ENCODE results near the gene HUNK. TPM values are rescaled to one million over a fixed set of nuclear protein-coding genes. Genes with fewer than 3 reads are reported as not detected.

Gene HUNK
- total RNA-seq = under 1 TPM in 3 of 5 experiments, not detected in 2; 0.16 to 0.54 (median 0.30) TPM
- polyA plus RNA-seq = not detected
- 1.1 reads per million for total RNA-seq

DNA sequence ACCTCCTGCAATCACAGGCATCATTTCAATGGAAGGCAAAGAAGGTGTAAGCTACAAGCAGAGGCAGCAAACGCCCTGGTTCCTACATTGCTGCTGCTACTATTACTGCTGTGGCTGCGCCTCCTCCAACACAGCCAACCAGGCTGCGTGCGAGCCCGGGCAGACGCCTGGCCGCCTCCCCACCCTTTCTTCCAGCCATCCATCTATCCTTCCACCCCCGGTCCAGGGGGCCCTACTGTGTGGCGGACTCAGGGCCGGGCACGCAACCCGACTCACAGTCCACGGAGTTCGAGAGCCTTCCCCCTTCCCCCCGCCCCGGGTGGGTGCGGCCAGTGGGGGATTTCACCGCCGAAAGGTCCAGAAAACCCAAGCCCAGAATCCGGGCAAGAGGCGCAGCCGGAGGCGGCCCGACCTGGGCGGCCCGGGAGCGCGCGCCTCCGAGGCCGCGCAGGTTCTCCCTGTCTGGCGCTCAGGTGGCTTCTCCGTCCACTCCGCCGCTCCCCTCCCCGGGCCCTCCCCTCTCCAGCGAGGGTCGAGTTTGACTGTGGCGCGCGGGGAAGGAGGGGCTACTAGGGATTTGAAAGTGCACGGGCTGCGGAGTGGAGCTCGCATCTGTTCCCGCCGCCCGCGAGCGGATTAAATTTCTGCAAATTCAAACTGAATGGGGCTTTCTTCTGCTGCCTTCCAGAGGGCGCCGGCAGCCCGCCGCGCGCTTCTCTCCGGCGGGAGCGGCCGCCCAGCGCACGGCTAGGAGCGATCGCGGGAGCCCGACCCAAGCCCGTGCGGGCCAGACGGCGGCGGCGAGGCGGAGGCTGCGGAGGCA, at the start of gene HUNK:
TSS of gene HUNK (plus strand) at position 569 of the 823 bp plus-strand sequence. CDS start 655 bp downstream, outside the sequence.
- H3K9me3 ChIP-seq (ENCODE audit: control insufficient read depth in 2 of 3, low read length in 3 of 3) = no peaks in the 10 kb centered on the region
- H3K27ac ChIP-seq (ENCODE audit: low read depth, low read length) = no peak within 1 kb of the TSS
- no peak within 1 kb of the TSS for H3K4me3 ChIP-seq (ENCODE audit: low read length)
- H3K27me3 Mint-ChIP-seq = peaks cover 46 to 60% (median 58%) of the 10 kb centered on the region in 5 donors
- no peaks in the 10 kb centered on the region for H3K36me3 ChIP-seq (ENCODE audit: control insufficient read depth in 2 of 3, insufficient read depth in 3 of 3, low read length in 3 of 3)
- DNase-seq (peak in 1 of 9 donors; percentile 28), ATAC-seq (no peak)
- no peaks in the 10 kb centered on the region for H3K36me3 Mint-ChIP-seq
- CTCF ChIA-PET = no interaction called here
- H3K27ac Mint-ChIP-seq = no peak within 1 kb of the TSS
- H3K4me1 ChIP-seq (ENCODE audit: control insufficient read depth in 2 of 2, insufficient read depth in 2 of 2, low read length in 2 of 2) = no peaks in the 10 kb centered on the region
- no peaks in the 10 kb centered on the region for H3K9me3 Mint-ChIP-seq
- POLR2A ChIA-PET = no interaction called here
- intact Hi-C loops (cut with micrococcal nuclease) = loop anchor here in 1 of 2 donors (10.0 kb wide), 1 partner anchor 102 kb away; no protein-coding TSS in a partner anchor
- H3K4me1 Mint-ChIP-seq = peaks cover 5 to 15% (median 11%) of the 10 kb centered on the region in 7 donors
- H3K4me3 Mint-ChIP-seq = peak within 1 kb of the TSS; percentile 59 to 86 (median 72)
- H3K27me3 ChIP-seq (ENCODE audit: control insufficient read depth in 2 of 2, insufficient read depth in 2 of 2, low read length in 2 of 2) = peaks cover 0 to 4% of the 10 kb centered on the region in 2 donors

DNA sequence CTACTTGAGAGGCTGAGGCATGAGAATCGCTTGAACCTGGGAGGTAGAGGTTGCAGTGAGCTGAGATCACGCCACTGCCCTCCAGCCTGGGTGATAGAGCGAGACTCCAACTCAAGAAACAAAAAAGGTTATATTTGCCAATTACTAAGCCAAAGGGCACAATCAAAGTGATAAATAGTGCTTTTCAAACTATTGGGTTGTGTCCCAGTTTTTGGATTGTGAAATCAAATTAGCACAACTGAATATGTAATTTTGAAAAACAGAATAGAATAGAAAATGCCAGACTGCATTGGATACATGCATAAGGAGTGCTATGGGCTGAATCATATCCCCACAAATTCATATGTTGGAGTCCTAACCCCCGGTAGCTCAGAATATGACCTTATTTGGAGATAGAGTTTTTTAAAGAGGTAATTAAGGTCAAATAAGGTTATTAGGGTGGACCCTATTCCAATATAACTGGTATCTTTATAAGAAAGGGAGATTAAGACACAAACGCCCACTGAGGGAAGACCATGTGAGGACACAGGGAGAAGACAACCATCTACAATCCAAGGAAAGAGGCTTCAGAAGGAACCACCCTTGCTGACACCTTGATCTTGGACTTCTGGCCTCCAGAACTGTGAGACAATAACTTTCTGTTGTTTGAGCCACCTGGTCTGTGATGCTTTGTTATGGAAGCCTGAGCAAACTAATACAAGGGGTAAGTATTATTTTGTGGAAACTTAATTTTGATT, 42.9 kb upstream of the HUNK start:
- H3K27me3 Mint-ChIP-seq = peaks cover 0 to 16% (median 6%) of the 10 kb centered on the region in 5 donors
- H3K4me1 Mint-ChIP-seq = no peaks in the 10 kb centered on the region
- H3K36me3 Mint-ChIP-seq = no peaks in the 10 kb centered on the region
- intact Hi-C loops (cut with micrococcal nuclease) = no loop called here
- no peak overlapping the region for H3K27ac ChIP-seq (ENCODE audit: low read depth, low read length)
- DNase-seq (no peak), ATAC-seq (no peak)
- no peaks in the 10 kb centered on the region for H3K36me3 ChIP-seq (ENCODE audit: control insufficient read depth in 2 of 3, insufficient read depth in 3 of 3, low read length in 3 of 3)
- H3K4me1 ChIP-seq (ENCODE audit: control insufficient read depth in 2 of 2, insufficient read depth in 2 of 2, low read length in 2 of 2) = no peaks in the 10 kb centered on the region
- no peak overlapping the region for H3K27ac Mint-ChIP-seq
- H3K9me3 ChIP-seq (ENCODE audit: control insufficient read depth in 2 of 3, low read length in 3 of 3) = no peaks in the 10 kb centered on the region
- peaks cover 0 to 4% (median 0%) of the 10 kb centered on the region in 11 donors for H3K9me3 Mint-ChIP-seq
- ChIA-PET POLR2A (no interaction called here), CTCF (no interaction called here)
- H3K4me3 Mint-ChIP-seq = no peak overlapping the region
- no peak overlapping the region for H3K4me3 ChIP-seq (ENCODE audit: low read length)
- no peaks in the 10 kb centered on the region for H3K27me3 ChIP-seq (ENCODE audit: control insufficient read depth in 2 of 2, insufficient read depth in 2 of 2, low read length in 2 of 2)

DNA sequence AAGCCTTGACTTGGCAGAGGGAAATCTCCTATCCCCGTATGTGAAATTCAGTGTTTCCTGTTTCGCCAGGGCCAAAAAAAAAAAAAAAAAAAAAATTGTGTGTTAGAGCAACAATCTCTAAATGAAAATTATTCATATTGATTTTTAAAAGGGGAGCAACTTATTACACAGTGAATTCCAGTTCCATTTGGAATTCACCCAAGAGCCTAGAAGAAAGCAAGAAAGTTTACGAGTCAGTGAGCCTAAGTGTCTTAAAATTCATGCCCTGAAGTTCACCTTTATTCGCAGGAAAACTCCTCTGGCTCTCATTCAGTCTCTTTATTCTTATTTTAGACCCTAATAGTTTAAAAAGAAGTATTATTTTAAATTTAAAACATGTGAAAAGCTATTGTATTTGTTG, 42.1 kb upstream of the HUNK start:
- no peaks in the 10 kb centered on the region for H3K4me1 Mint-ChIP-seq
- H3K27me3 Mint-ChIP-seq = peaks cover 0 to 17% (median 6%) of the 10 kb centered on the region in 5 donors
- no peak overlapping the region for H3K4me3 Mint-ChIP-seq
- intact Hi-C loops (cut with micrococcal nuclease) = no loop called here
- CTCF ChIA-PET = no interaction called here
- Histone ChIP-seq H3K4me1 (ENCODE audit: control insufficient read depth in 2 of 2, insufficient read depth in 2 of 2, low read length in 2 of 2) (no peaks in the 10 kb centered on the region), H3K4me3 (ENCODE audit: low read length) (no peak overlapping the region), H3K36me3 (ENCODE audit: control insufficient read depth in 2 of 3, insufficient read depth in 3 of 3, low read length in 3 of 3) (no peaks in the 10 kb centered on the region), H3K27ac (ENCODE audit: low read depth, low read length) (no peak overlapping the region), H3K27me3 (ENCODE audit: control insufficient read depth in 2 of 2, insufficient read depth in 2 of 2, low read length in 2 of 2) (no peaks in the 10 kb centered on the region), H3K9me3 (ENCODE audit: control insufficient read depth in 2 of 3, low read length in 3 of 3) (no peaks in the 10 kb centered on the region)
- no peaks in the 10 kb centered on the region for H3K36me3 Mint-ChIP-seq
- no peak for DNase-seq
- H3K9me3 Mint-ChIP-seq = peaks cover 0 to 4% (median 0%) of the 10 kb centered on the region in 11 donors
- ATAC-seq = no peak
- H3K27ac Mint-ChIP-seq = no peak overlapping the region
- POLR2A ChIA-PET = no interaction called here

DNA sequence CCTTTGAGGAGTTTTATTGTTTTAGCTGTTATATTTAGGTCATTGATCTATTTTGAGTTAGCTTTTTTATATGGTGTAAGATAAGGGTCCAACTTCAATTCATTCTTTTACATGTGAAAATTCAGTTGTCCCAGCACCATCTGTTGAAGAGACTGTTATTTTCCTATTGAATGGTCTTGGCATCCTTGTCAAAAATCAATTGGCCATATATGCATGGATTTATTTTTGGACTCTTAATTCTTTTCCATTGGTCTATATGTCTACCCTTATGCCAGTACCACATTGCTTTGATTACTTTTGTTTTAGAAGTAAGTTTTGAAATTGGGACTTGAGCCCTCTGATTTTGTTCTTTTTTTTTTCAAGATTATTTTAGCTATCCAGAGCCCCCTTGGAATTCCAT, 35.8 kb upstream of the HUNK start:
- H3K36me3 Mint-ChIP-seq = no peaks in the 10 kb centered on the region
- H3K4me3 ChIP-seq (ENCODE audit: low read length) = no peak overlapping the region
- CTCF ChIA-PET = no interaction called here
- no peaks in the 10 kb centered on the region for H3K4me1 Mint-ChIP-seq
- H3K27ac Mint-ChIP-seq = no peak overlapping the region
- H3K27me3 Mint-ChIP-seq = peaks cover 6 to 22% (median 16%) of the 10 kb centered on the region in 5 donors
- no peak overlapping the region for H3K27ac ChIP-seq (ENCODE audit: low read depth, low read length)
- H3K9me3 ChIP-seq (ENCODE audit: control insufficient read depth in 2 of 3, low read length in 3 of 3) = no peaks in the 10 kb centered on the region
- peaks cover 0 to 3% (median 0%) of the 10 kb centered on the region in 11 donors for H3K9me3 Mint-ChIP-seq
- H3K4me3 Mint-ChIP-seq = no peak overlapping the region
- POLR2A ChIA-PET = no interaction called here
- H3K36me3 ChIP-seq (ENCODE audit: control insufficient read depth in 2 of 3, insufficient read depth in 3 of 3, low read length in 3 of 3) = no peaks in the 10 kb centered on the region
- no peaks in the 10 kb centered on the region for H3K27me3 ChIP-seq (ENCODE audit: control insufficient read depth in 2 of 2, insufficient read depth in 2 of 2, low read length in 2 of 2)
- DNase-seq = no peak
- no peaks in the 10 kb centered on the region for H3K4me1 ChIP-seq (ENCODE audit: control insufficient read depth in 2 of 2, insufficient read depth in 2 of 2, low read length in 2 of 2)
- ATAC-seq = no peak
- intact Hi-C loops (cut with micrococcal nuclease) = no loop called here

DNA sequence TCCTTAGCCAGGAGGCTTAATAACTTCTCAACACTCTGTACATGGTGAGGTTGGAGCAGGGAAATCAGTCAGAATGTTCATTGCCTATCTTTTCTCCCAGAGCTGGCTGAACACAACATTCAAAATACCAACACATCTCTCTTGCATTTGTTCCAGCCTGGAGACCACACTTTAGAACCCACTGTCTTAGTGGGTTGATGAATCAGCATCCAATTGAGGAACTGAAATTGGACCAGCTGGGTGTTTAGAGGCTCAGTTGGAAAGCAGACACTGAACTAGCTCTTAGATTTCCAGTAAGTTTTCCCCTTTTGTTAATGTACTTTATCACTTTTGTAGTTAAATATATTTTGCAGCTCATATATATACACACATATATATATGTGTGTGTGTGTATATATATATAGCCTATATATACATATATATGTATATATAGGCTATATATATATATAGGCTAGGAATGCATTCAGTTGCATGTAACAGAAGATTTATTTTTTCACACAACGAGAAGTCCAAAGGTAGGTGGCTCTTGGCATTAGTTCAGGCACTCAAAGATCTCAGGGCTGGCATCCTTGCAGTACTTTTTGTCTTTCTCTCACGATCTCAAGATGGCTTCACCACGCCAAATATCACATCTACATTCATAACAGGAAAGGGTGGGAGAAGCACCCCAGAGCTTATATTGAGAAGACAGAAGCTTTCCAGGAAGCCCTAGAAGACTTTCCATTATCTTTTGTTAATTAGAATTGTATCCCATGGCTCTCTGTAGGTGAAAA, 35.0 kb upstream of the HUNK start:
- Histone ChIP-seq H3K36me3 (ENCODE audit: control insufficient read depth in 2 of 3, insufficient read depth in 3 of 3, low read length in 3 of 3) (no peaks in the 10 kb centered on the region), H3K27ac (ENCODE audit: low read depth, low read length) (no peak overlapping the region), H3K4me1 (ENCODE audit: control insufficient read depth in 2 of 2, insufficient read depth in 2 of 2, low read length in 2 of 2) (no peaks in the 10 kb centered on the region), H3K4me3 (ENCODE audit: low read length) (no peak overlapping the region), H3K27me3 (ENCODE audit: control insufficient read depth in 2 of 2, insufficient read depth in 2 of 2, low read length in 2 of 2) (no peaks in the 10 kb centered on the region), H3K9me3 (ENCODE audit: control insufficient read depth in 2 of 3, low read length in 3 of 3) (no peaks in the 10 kb centered on the region)
- Mint-ChIP-seq H3K9me3 (peaks cover 0 to 3% (median 0%) of the 10 kb centered on the region in 11 donors), H3K4me3 (no peak overlapping the region), H3K27ac (no peak overlapping the region), H3K27me3 (peaks cover 6 to 22% (median 16%) of the 10 kb centered on the region in 5 donors), H3K36me3 (no peaks in the 10 kb centered on the region), H3K4me1 (no peaks in the 10 kb centered on the region)
- DNase-seq = no peak
- ATAC-seq = no peak
- intact Hi-C loops (cut with micrococcal nuclease) = no loop called here
- ChIA-PET POLR2A (no interaction called here), CTCF (no interaction called here)

DNA sequence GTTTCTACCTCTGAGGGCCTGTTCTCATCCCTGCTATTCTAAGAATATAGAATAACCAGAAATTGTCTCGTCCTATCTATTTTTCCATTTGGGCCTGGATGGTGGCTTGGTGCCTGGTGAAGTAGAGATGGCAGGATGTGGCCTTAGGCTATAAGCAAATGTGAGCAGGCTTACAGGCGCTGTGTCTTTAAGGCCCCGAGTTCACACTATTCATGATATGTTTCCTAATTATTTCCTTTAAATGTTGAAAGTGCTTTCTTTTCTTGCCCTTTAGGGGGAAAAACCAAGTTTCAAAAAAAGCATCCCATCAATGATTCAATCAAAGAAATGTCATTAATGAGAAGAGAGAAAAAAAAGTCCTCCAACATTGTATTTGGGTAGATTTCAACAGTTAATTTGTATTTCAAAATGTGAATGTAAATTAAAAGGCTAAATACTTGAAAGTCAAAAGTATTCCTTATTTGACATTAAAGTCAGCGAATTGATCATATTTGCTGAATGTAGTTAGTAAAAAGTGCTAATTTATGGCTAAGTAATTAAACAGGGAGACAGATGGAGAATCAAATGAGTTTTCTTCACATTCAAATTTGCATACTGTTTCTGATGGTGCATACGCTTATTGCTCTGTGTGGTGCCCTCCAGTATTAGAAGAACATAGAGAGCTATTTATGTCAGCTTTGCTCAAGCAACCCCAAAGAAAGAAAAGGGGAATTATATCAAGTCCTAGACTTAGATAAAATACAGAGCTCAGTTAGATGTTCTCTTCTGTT, 34.0 kb upstream of the HUNK start:
- intact Hi-C loops (cut with micrococcal nuclease) = no loop called here
- DNase-seq (no peak), ATAC-seq (no peak)
- Mint-ChIP-seq H3K27ac (no peak overlapping the region), H3K27me3 (peaks cover 6 to 30% (median 22%) of the 10 kb centered on the region in 5 donors), H3K36me3 (no peaks in the 10 kb centered on the region), H3K9me3 (peaks cover 0 to 3% (median 0%) of the 10 kb centered on the region in 11 donors), H3K4me1 (no peaks in the 10 kb centered on the region), H3K4me3 (no peak overlapping the region)
- no peak overlapping the region for H3K4me3 ChIP-seq (ENCODE audit: low read length)
- H3K36me3 ChIP-seq (ENCODE audit: control insufficient read depth in 2 of 3, insufficient read depth in 3 of 3, low read length in 3 of 3) = no peaks in the 10 kb centered on the region
- POLR2A ChIA-PET = no interaction called here
- CTCF ChIA-PET = no interaction called here
- H3K27me3 ChIP-seq (ENCODE audit: control insufficient read depth in 2 of 2, insufficient read depth in 2 of 2, low read length in 2 of 2) = no peaks in the 10 kb centered on the region
- no peaks in the 10 kb centered on the region for H3K4me1 ChIP-seq (ENCODE audit: control insufficient read depth in 2 of 2, insufficient read depth in 2 of 2, low read length in 2 of 2)
- H3K27ac ChIP-seq (ENCODE audit: low read depth, low read length) = no peak overlapping the region
- H3K9me3 ChIP-seq (ENCODE audit: control insufficient read depth in 2 of 3, low read length in 3 of 3) = no peaks in the 10 kb centered on the region
